HTERT RPE-1 (cell line): ENCODE results near the gene RPL22L1.
"Not testable (repeated sequence)": the region's sequence is repeated elsewhere in the genome, so short reads cannot be mapped to it uniquely, and the experiment has no call there.

Source experiments
- in situ Hi-C: fragments of 300-500 bp; cut with MboI; formaldehyde crosslinking; loops from 4 replicates; pipeline ENCODE4 v1.14.3; 2020; ENCODE audit warnings: low sequenced_read_pairs

RPL22L1 gene

GRCh38 chr3:170884109-170884930, 14.3 kb upstream of the RPL22L1 start:
- in situ Hi-C loops: not testable (repeated sequence)

GRCh38 chr3:170878688-170879087, 8.7 kb upstream of the RPL22L1 start:
- in situ Hi-C loops: not testable (repeated sequence)

GRCh38 chr3:170877311-170877710, 7.3 kb upstream of the RPL22L1 start:
- in situ Hi-C loops: not testable (repeated sequence)

GRCh38 chr3:170876537-170876936, 6.5 kb upstream of the RPL22L1 start:
- in situ Hi-C loops: no loop called here

GRCh38 chr3:170869239-170869590, 780 bp downstream of the RPL22L1 start:
- in situ Hi-C loops: no loop called here

- in situ Hi-C loops: no loop called here
Measured at GRCh38 chr3:170868577-170869238, 1.3 kb downstream of the RPL22L1 start.

- in situ Hi-C loops: no loop called here
Measured at GRCh38 chr3:170867143-170867937, 2.7 kb downstream of the RPL22L1 start.

- in situ Hi-C loops: no loop called here
Measured at GRCh38 chr3:170866499-170866898, 3.5 kb downstream of the RPL22L1 start.

GRCh38 chr3:170865209-170866094, 4.5 kb downstream of the RPL22L1 start:
- in situ Hi-C loops: no loop called here

GRCh38 chr3:170864525-170865208, 5.3 kb downstream of the RPL22L1 start:
- in situ Hi-C loops: no loop called here

GRCh38 chr3:170863816-170864215, 6.2 kb downstream of the RPL22L1 start:
- in situ Hi-C loops: no loop called here

- in situ Hi-C loops: no loop called here
Measured at GRCh38 chr3:170862618-170863374, 7.2 kb downstream of the RPL22L1 start.

GRCh38 chr3:170858599-170858998, 11.4 kb downstream of the RPL22L1 start:
- in situ Hi-C loops: no loop called here

GRCh38 chr3:170852324-170852723, 17.7 kb downstream of the RPL22L1 start:
- in situ Hi-C loops: no loop called here

- in situ Hi-C loops: no loop called here
Measured at GRCh38 chr3:170848292-170848917, 21.6 kb downstream of the RPL22L1 start.

- in situ Hi-C loops: no loop called here
Measured at GRCh38 chr3:170844377-170844776, 25.6 kb downstream of the RPL22L1 start.

- in situ Hi-C loops: no loop called here
Measured at GRCh38 chr3:170840291-170840859, 29.6 kb downstream of the RPL22L1 start.

GRCh38 chr3:170839518-170840100, 30.4 kb downstream of the RPL22L1 start:
- in situ Hi-C loops: no loop called here
